BJ (cell line): ENCODE results near the gene CALD1. TPM values are rescaled to one million over a fixed set of nuclear protein-coding genes. Genes with fewer than 3 reads are reported as not detected.

Source experiments
- CTCF ChIA-PET: fragments of 350-600 bp; formaldehyde crosslinking; extraction: SDS; loops from one replicate; lab custom pipeline; 2021; ENCODE audit warnings: antibody characterized with exemption, inconsistent platforms; lab: Yijun Ruan, JAX
- POLR2A ChIA-PET: fragments of 300-600 bp; sonication (Branson Sonifier 250); formaldehyde crosslinking; extraction: SDS; loops from one replicate; lab custom pipeline; 2021; ENCODE audit warnings: antibody characterized with exemption; lab: Charles Lee
- DNase-seq: peaks from one replicate; pipeline ENCODE4 v3.0.0-alpha.2; 2011; ENCODE audit warnings: low read depth
- H3K27me3 ChIP-seq: 2 replicates; pipeline ENCODE4 v1.6.0; 2011; ENCODE audit warnings: low read length; ENCODE audit not compliant: control insufficient read depth, insufficient read depth
- H3K36me3 ChIP-seq: 2 replicates; pipeline ENCODE4 v1.5.1; 2011; ENCODE audit warnings: low read length; ENCODE audit not compliant: control insufficient read depth, insufficient read depth
- H3K4me3 ChIP-seq: 2 replicates; pipeline ENCODE4 v1.5.1; 2011; ENCODE audit warnings: low read depth, mild to moderate bottlenecking, control low read depth, low read length
- CTCF ChIP-seq: IDR thresholded peaks from 2 replicates; pipeline ENCODE4 v1.5.1; 2011; ENCODE audit warnings: low read depth, mild to moderate bottlenecking, control low read depth, inconsistent platforms, low read length, moderate library complexity; ENCODE audit not compliant: insufficient read depth
- polyA plus RNA-seq: library from polyadenylated mRNA; depleted of rRNA; stranded (reverse); fragments of >200 nt; gene quantifications from 2 replicates; pipeline ENCODE4 v1.2.3, GENCODE V29; 2011

CALD1 gene
- polyA plus RNA-seq, 1 experiment = 1,629 TPM

GRCh38 chr7:134928554-134928953 lies 149.1 kb downstream of the CALD1 start:
- Histone ChIP-seq H3K4me3 (no peak overlapping the region), H3K27me3 (no peaks in the 10 kb centered on the region), H3K36me3 (peaks cover 18% of the 10 kb centered on the region)
- no peak for TF ChIP-seq CTCF
- CTCF ChIA-PET = no interaction called here
- POLR2A ChIA-PET = no interaction called here
- DNase-seq = no peak

DNA sequence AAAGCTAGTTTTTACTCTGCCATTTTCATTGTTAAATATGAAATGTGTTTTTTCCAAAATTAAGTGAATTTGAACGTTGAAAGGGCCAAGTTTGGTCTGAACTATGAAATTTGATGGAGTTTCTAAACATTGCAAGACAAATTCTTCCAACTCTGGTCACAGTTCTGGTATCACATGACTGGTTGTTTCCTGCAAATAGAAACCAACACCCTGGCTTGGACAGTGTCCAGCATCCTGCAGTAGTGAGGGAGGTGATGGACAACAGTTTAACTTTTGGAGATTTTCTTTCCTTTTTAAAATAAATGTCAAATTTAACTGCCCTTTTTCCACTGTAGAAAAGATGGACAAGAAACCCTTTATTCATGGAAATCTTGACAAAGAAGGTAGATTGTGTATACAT lies 152.1 kb downstream of the CALD1 start:
- H3K36me3 ChIP-seq = peaks cover 20% of the 10 kb centered on the region
- no peak for DNase-seq
- POLR2A ChIA-PET = no interaction called here
- TF ChIP-seq CTCF = no peak
- no peaks in the 10 kb centered on the region for H3K27me3 ChIP-seq
- no peak overlapping the region for H3K4me3 ChIP-seq
- CTCF ChIA-PET = no interaction called here

- no peak for DNase-seq
- Histone ChIP-seq H3K4me3 (no peak overlapping the region), H3K27me3 (no peaks in the 10 kb centered on the region), H3K36me3 (peaks cover 20% of the 10 kb centered on the region)
- no peak for TF ChIP-seq CTCF
- ChIA-PET CTCF (no interaction called here), POLR2A (interaction anchor here (0.6 kb wide), 1 partner anchor 675 kb away, joined by 14 read pairs; no protein-coding TSS in a partner anchor)
These were observed 153.4 kb downstream of the CALD1 start for GRCh38 chr7:134932707-134933370.

DNA sequence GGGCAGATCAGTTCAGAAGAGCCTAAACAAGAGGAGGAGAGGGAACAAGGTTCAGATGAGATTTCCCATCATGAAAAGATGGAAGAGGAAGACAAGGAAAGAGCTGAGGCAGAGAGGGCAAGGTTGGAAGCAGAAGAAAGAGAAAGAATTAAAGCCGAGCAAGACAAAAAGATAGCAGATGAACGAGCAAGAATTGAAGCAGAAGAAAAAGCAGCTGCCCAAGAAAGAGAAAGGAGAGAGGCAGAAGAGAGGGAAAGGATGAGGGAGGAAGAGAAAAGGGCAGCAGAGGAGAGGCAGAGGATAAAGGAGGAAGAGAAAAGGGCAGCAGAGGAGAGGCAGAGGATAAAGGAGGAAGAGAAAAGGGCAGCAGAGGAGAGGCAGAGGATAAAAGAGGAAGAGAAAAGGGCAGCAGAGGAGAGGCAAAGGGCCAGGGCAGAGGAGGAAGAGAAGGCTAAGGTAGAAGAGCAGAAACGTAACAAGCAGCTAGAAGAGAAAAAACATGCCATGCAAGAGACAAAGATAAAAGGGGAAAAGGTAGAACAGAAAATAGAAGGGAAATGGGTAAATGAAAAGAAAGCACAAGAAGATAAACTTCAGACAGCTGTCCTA lies 154.1 kb downstream of the CALD1 start:
- ChIA-PET CTCF (interaction anchor here (0.9 kb wide), 1 partner anchor 71 kb away, joined by 3 read pairs; no protein-coding TSS in a partner anchor), POLR2A (no interaction called here)
- TF ChIP-seq CTCF = no peak
- Histone ChIP-seq H3K36me3 (peaks cover 23% of the 10 kb centered on the region), H3K4me3 (no peak overlapping the region), H3K27me3 (no peaks in the 10 kb centered on the region)
- DNase-seq = no peak

DNA sequence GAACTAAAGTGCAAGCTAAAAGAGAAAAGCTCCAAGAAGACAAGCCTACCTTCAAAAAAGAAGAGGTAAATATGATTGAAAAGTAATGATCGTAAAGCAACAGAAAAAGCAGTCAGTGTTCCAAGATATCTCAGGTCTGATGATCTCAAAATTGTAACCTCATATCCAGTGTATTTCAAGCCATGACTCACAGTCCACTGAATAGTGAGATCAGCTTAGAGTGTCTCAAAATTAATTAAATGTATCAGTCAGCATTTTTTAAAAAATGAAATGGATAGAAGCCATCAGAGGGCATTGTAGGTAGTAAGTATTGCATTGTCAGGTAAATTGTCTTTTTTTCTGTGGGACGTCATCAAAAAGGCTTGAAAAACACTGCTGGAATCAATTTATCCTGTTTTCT lies 156.3 kb downstream of the CALD1 start:
- DNase-seq = no peak
- Histone ChIP-seq H3K36me3 (peaks cover 20% of the 10 kb centered on the region), H3K27me3 (no peaks in the 10 kb centered on the region), H3K4me3 (no peak overlapping the region)
- POLR2A ChIA-PET = no interaction called here
- CTCF ChIA-PET = interaction anchor here (1.2 kb wide), 1 partner anchor 16 kb away, joined by 3 read pairs; no protein-coding TSS in a partner anchor
- TF ChIP-seq CTCF = no peak
